GM12878 (cell line): ENCODE data around the gene UQCC2. TPM values are rescaled to one million over a fixed set of nuclear protein-coding genes. Genes with fewer than 3 reads are reported as not detected.

Experiments used
- ATAC-seq: fragments of 200-7000 bp; cut with Tn5 transposase; 3 replicates; pipeline ENCODE4 v1.9.1; 2020; ENCODE audit warnings: mild to moderate bottlenecking, moderate library complexity
- BruUV-seq: library from RNA; stranded (reverse); fragments of 400-500 nt; replicated peaks from 2 replicates; lab custom pipeline; 2021; lab: Mats Ljungman, UMichigan
- CTCF ChIA-PET: fragments of 300-600 bp; sonication (Branson Sonifier 250); formaldehyde crosslinking; extraction: SDS; loops from one replicate; lab custom pipeline; 2021; ENCODE audit warnings: inconsistent platforms; lab: Yijun Ruan, JAX
- POLR2A ChIA-PET: fragments of 350-600 bp; formaldehyde crosslinking; extraction: SDS; loops from one replicate; lab custom pipeline; 2021; ENCODE audit warnings: inconsistent platforms; lab: Charles Lee
- RAD21 ChIA-PET: fragments of 300-600 bp; sonication (Branson Sonifier 250); formaldehyde crosslinking; loops from one replicate; lab custom pipeline; 2023; ENCODE audit warnings: antibody characterized with exemption; ENCODE audit not compliant: unreplicated experiment; lab: Charles Lee
- SMC1A ChIA-PET: fragments of 300-600 bp; sonication (Branson Sonifier 250); formaldehyde crosslinking; loops from one replicate; lab custom pipeline; 2023; ENCODE audit not compliant: unreplicated experiment, uncharacterized antibody; lab: Charles Lee
- DNase-seq: peaks from one replicate; pipeline ENCODE4 v3.0.0-alpha.2; 2011; ENCODE audit warnings: low read depth, low spot score
- FAIRE-seq: peaks from 3 replicates; lab custom pipeline; 2011; peaks lifted over from hg19 to GRCh38; lab: Jason Lieb, UNC
- H2AFZ ChIP-seq: 2 replicates; pipeline ENCODE4 v1.6.0; 2011; ENCODE audit warnings: low read depth, low read length, control low read depth; ENCODE audit not compliant: control insufficient read depth
- H3K27ac ChIP-seq: 2 replicates; pipeline ENCODE4 v1.5.1; 2011; ENCODE audit warnings: control low read depth; ENCODE audit not compliant: control insufficient read depth, insufficient read depth
- H3K27me3 ChIP-seq, 2 experiments: replicated peaks in 1 of 2; 2 replicates each; pipeline versions ENCODE4 v1.6.0 to v1.6.1; 2011; ENCODE audit warnings: low read length in 1 of 2; ENCODE audit not compliant: control insufficient read depth in 2 of 2, insufficient read depth in 2 of 2
- H3K36me3 ChIP-seq, 2 experiments: 2 replicates each; pipeline ENCODE4 v1.5.1; 2011; ENCODE audit warnings: low read length in 1 of 2; ENCODE audit not compliant: control insufficient read depth in 2 of 2, insufficient read depth in 2 of 2
- H3K4me1 ChIP-seq: 2 replicates; pipeline ENCODE4 v1.6.1; 2011; ENCODE audit warnings: mild to moderate bottlenecking, low read length, moderate library complexity, mixed read lengths; ENCODE audit not compliant: control insufficient read depth, insufficient read depth
- H3K4me2 ChIP-seq: 2 replicates; pipeline ENCODE4 v1.6.0; 2011; ENCODE audit warnings: control low read depth; ENCODE audit not compliant: control insufficient read depth, insufficient read depth
- H3K4me3 ChIP-seq: fragments of 200-600 bp; sonication (generic); 2 replicates; pipeline ENCODE4 v1.5.1; 2016
- H3K79me2 ChIP-seq: 2 replicates; pipeline ENCODE4 v1.6.0; 2011; ENCODE audit warnings: low read length; ENCODE audit not compliant: control insufficient read depth, insufficient read depth
- H3K9ac ChIP-seq: 2 replicates; pipeline ENCODE4 v1.8.0; 2011; ENCODE audit warnings: low read length, control low read depth, mixed read lengths; ENCODE audit not compliant: control insufficient read depth, insufficient read depth
- H3K9me3 ChIP-seq: replicated peaks from 3 replicates; pipeline ENCODE4 v1.5.1; 2011; ENCODE audit warnings: mild to moderate bottlenecking, low read length; ENCODE audit not compliant: control insufficient read depth, insufficient read depth
- H4K20me1 ChIP-seq: 2 replicates; pipeline ENCODE4 v1.6.0; 2011; ENCODE audit not compliant: control insufficient read depth, insufficient read depth
- BCL11A ChIP-seq: IDR thresholded peaks from 2 replicates; pipeline ENCODE4 v1.6.1; 2011; ENCODE audit warnings: low read depth, low read length
- BMI1 ChIP-seq: fragments of 450-650 bp; IDR thresholded peaks from 2 replicates; pipeline ENCODE4 v1.6.1; 2016; ENCODE audit warnings: mild to moderate bottlenecking, moderate library complexity, borderline replicate concordance
- CBFB ChIP-seq: IDR thresholded peaks from 2 replicates; pipeline ENCODE4 v1.6.1; 2016; ENCODE audit warnings: antibody characterized with exemption, low read depth
- CHD4 ChIP-seq: fragments of 200-600 bp; sonication (generic); IDR thresholded peaks from 2 replicates; pipeline ENCODE4 v1.6.1; 2016; ENCODE audit warnings: mild to moderate bottlenecking
- CREM ChIP-seq: IDR thresholded peaks from 2 replicates; pipeline ENCODE4 v1.6.1; 2014; ENCODE audit warnings: antibody characterized with exemption, low read depth
- CTCF ChIP-seq, 3 experiments: IDR thresholded peaks in 2 of 3; conservative IDR thresholded peaks in 1 of 3; 2 replicates each; pipeline ENCODE4 v1.5.1; 2011; ENCODE audit warnings: low read depth in 3 of 3, low read length in 3 of 3, mild to moderate bottlenecking in 3 of 3, control low read depth in 2 of 3, moderate library complexity in 2 of 3, inconsistent platforms in 1 of 3, mixed read lengths in 1 of 3; ENCODE audit not compliant: control insufficient read depth in 2 of 3, insufficient read depth in 1 of 3; ENCODE audit errors: extremely low read depth in 1 of 3
- ELK1 ChIP-seq: IDR thresholded peaks from 2 replicates; pipeline ENCODE4 v1.6.1; 2012; ENCODE audit warnings: low read depth, low read length, improper control_type of control experiment
- IRF5 ChIP-seq: fragments of 450-650 bp; IDR thresholded peaks from 2 replicates; pipeline ENCODE4 v1.6.1; 2017; ENCODE audit warnings: borderline replicate concordance
- KDM1A ChIP-seq: fragments of 200-600 bp; sonication (generic); IDR thresholded peaks from 2 replicates; pipeline ENCODE4 v1.6.1; 2016; ENCODE audit warnings: borderline replicate concordance
- MAX ChIP-seq: IDR thresholded peaks from 2 replicates; pipeline ENCODE4 v1.6.1; 2012; ENCODE audit warnings: low read depth, low read length, improper control_type of control experiment
- MXI1 ChIP-seq: fragments of 150-350 bp; IDR thresholded peaks from 2 replicates; pipeline ENCODE4 v1.6.1; 2011; ENCODE audit warnings: low read depth, mild to moderate bottlenecking, inconsistent platforms, low read length, improper control_type of control experiment
- NR2F1 ChIP-seq: fragments of 450-650 bp; conservative IDR thresholded peaks from 2 replicates; pipeline ENCODE4 v1.6.1; 2017; ENCODE audit warnings: mild to moderate bottlenecking
- POLR2AphosphoS5 ChIP-seq: IDR thresholded peaks from 2 replicates; pipeline ENCODE4 v1.6.1; 2011; ENCODE audit warnings: mild to moderate bottlenecking, low read length, inconsistent platforms
- RCOR1 ChIP-seq: conservative IDR thresholded peaks from 2 replicates; pipeline ENCODE4 v1.6.1; 2012; ENCODE audit warnings: low read depth, low read length, improper control_type of control experiment
- SMC3 ChIP-seq: IDR thresholded peaks from 2 replicates; pipeline ENCODE4 v1.6.1; 2011; ENCODE audit warnings: low read length, improper control_type of control experiment, borderline replicate concordance
- STAT3 ChIP-seq: IDR thresholded peaks from 2 replicates; pipeline ENCODE4 v1.6.1; 2011; ENCODE audit warnings: low read depth, low read length, improper control_type of control experiment
- YBX1 ChIP-seq: fragments of 450-650 bp; IDR thresholded peaks from 2 replicates; pipeline ENCODE4 v1.6.1; 2016; ENCODE audit warnings: antibody characterized with exemption
- ZNF592 ChIP-seq: fragments of 450-650 bp; IDR thresholded peaks from 2 replicates; pipeline ENCODE4 v1.6.1; 2017; ENCODE audit warnings: mild to moderate bottlenecking, moderate library complexity
- WGBS: methylation state at CpG from one replicate; pipeline ENCODE4 v1.1.6; 2016; ENCODE audit warnings: low lambda C conversion rate; ENCODE audit not compliant: insufficient replicate concordance, insufficient coverage; ENCODE audit errors: missing lambda C conversion rate; 5-methylcytosine and 5-hydroxymethylcytosine counted together
- in situ Hi-C: fragments of 300-500 bp; cut with MboI; formaldehyde crosslinking; loops from 9 replicates; pipeline ENCODE4 v1.14.3; 2018; ENCODE audit warnings: mixed read lengths
- intact Hi-C: fragments of 100-400 bp; cut with micrococcal nuclease; formaldehyde crosslinking; loops from one replicate; pipeline ENCODE4 v1.14.2; 2022; ENCODE audit not compliant: unreplicated experiment
- polyA plus RNA-seq, 11 experiments: library from polyadenylated mRNA; depleted of rRNA in 4 of 11; unstranded in 6 of 11; stranded (reverse) in 5 of 11; fragments of >200 nt; fragmentation: Nextera tagmentation in 4 of 11; fragmentation: Illumina TruSeq in 1 of 11; extraction: Ambion mirVana in 4 of 11; extraction: Trizol in 1 of 11; gene quantifications; 1 replicate in 1 of 11; 2 replicates in 10 of 11; pipeline versions ENCODE4 v1.2.1 to v1.2.3, GENCODE V29; 2011 to 2016; ENCODE audit warnings: inconsistent platforms in 2 of 11, missing spikeins in 2 of 11, low read depth in 1 of 11
- total RNA-seq, 4 experiments: library from RNA; depleted of rRNA in 3 of 4; stranded (reverse); fragments of >200 nt in 3 of 4; fragmentation: Illumina TruSeq in 1 of 4; extraction: Trizol in 1 of 4; gene quantifications; 2 replicates each; pipeline versions ENCODE4 v1.2.1 to v1.2.3, GENCODE V29; 2013 to 2021

The UQCC2 gene
- total and polyA plus RNA-seq, 10 of the 15 experiments (the other 5 are each of a cell fraction or from before 2014, with no cell fraction given), result 40.6 to 478 (median 71.2) TPM

GRCh38 chr6:33727126-33727525 is 15.6 kb upstream of the UQCC2 start:
- H3K4me1 ChIP-seq, result no peaks in the 10 kb centered on the region
- intact Hi-C loops (no loop called here), in situ Hi-C loops (no loop called here)
- H4K20me1 ChIP-seq, result no peaks in the 10 kb centered on the region; the same call in 1 of the 2 replicates
- H3K4me3 ChIP-seq, result no peak overlapping the region
- peaks cover 4 to 15% of the 10 kb centered on the region in 2 experiments; a peak in 2 of 4 replicates for H3K27me3 ChIP-seq
- 61% methylated on average over 7 of the region's 7 CpGs for WGBS
- no TSS peak for BruUV-seq
- H3K27ac ChIP-seq, result no peak overlapping the region
- H3K9ac ChIP-seq, result no peak overlapping the region
- POLR2A ChIA-PET, result no interaction called here
- H2AFZ ChIP-seq, result no peak overlapping the region
- SMC1A ChIA-PET, result no interaction called here
- H3K79me2 ChIP-seq, result no peaks in the 10 kb centered on the region
- FAIRE-seq, result no peak
- ATAC-seq, result no peak
- H3K9me3 ChIP-seq, result no peaks in the 10 kb centered on the region
- H3K4me2 ChIP-seq, result no peak overlapping the region
- CTCF ChIA-PET, result no interaction called here
- H3K36me3 ChIP-seq, result no peaks in the 10 kb centered on the region
- no peak for DNase-seq
- RAD21 ChIA-PET, result no interaction called here
- no peak for TF ChIP-seq CTCF (IDR thresholded peaks at IDR 0.05 in 2 of 3, conservative IDR thresholded peaks at IDR 0.05 in 1 of 3; ENCODE audit: control insufficient read depth in 2 of 3, extremely low read depth in 1 of 3, insufficient read depth in 1 of 3, low read depth in 3 of 3, low read length in 3 of 3)
- no peak for TF ChIP-seq CBFB
- TF ChIP-seq CHD4, result no peak
- no peak for TF ChIP-seq ZNF592
- no peak for TF ChIP-seq MXI1
- TF ChIP-seq BCL11A, result no peak
- no peak for TF ChIP-seq NR2F1
- no peak for TF ChIP-seq STAT3
- no peak for TF ChIP-seq YBX1
- no peak for TF ChIP-seq CREM
- no peak for TF ChIP-seq POLR2AphosphoS5
- no peak for TF ChIP-seq ELK1
- TF ChIP-seq RCOR1, result no peak
- TF ChIP-seq KDM1A, result no peak
- TF ChIP-seq BMI1, result no peak
- TF ChIP-seq SMC3, result no peak
- no peak for TF ChIP-seq MAX
- TF ChIP-seq IRF5, result no peak
